K562 (cell line): ENCODE data around the gene SORCS2.

Experiments used
- ARID1B ChIP-seq: fragments of 450-650 bp; IDR thresholded peaks from 2 replicates; pipeline ENCODE4 v1.6.1; 2016; ENCODE audit warnings: antibody characterized with exemption, mild to moderate bottlenecking, inconsistent platforms
- ATF3 ChIP-seq, 2 experiments: fragments of 450-650 bp in 1 of 2; sonication (generic) in 1 of 2; formaldehyde crosslinking in 1 of 2; IDR thresholded peaks in 1 of 2; conservative IDR thresholded peaks in 1 of 2; 2 replicates each; pipeline versions ENCODE4 v1.6.1 to v1.8.1; 2016 to 2023; ENCODE audit warnings: mild to moderate bottlenecking in 2 of 2, moderate library complexity in 2 of 2, inconsistent platforms in 1 of 2, missing genetic modification reagents in 1 of 2
- CTCF ChIP-seq, 3 experiments: IDR thresholded peaks in 2 of 3; conservative IDR thresholded peaks in 1 of 3; 2 replicates each; pipeline ENCODE4 v1.5.1; 2011 to 2012; ENCODE audit warnings: low read length in 3 of 3, mild to moderate bottlenecking in 3 of 3, control low read depth in 2 of 3, improper control_type of control experiment in 1 of 3, inconsistent platforms in 1 of 3, low read depth in 1 of 3, mixed read lengths in 1 of 3, moderate library complexity in 1 of 3; ENCODE audit not compliant: insufficient read depth in 2 of 3
- EP300 ChIP-seq: IDR thresholded peaks from 2 replicates; pipeline ENCODE4 v1.6.1; 2012; ENCODE audit warnings: low read length, improper control_type of control experiment
- EZH2 ChIP-seq: IDR thresholded peaks from 2 replicates; pipeline ENCODE4 v1.6.1; 2012; ENCODE audit warnings: low read depth, mild to moderate bottlenecking, inconsistent platforms, low read length, borderline replicate concordance
- FIP1L1 ChIP-seq: fragments of 200-400 bp; formaldehyde crosslinking; IDR thresholded peaks from 2 replicates; pipeline ENCODE4 v1.6.1; 2018; ENCODE audit warnings: mild to moderate bottlenecking, low read depth, low read length; ENCODE audit not compliant: poor library complexity, severe bottlenecking
- KLF16 ChIP-seq: IDR thresholded peaks from 2 replicates; pipeline ENCODE4 v1.6.1; 2016; ENCODE audit warnings: antibody characterized with exemption
- OTX1 ChIP-seq: fragments of 450-650 bp; formaldehyde crosslinking; IDR thresholded peaks from 2 replicates; pipeline ENCODE4 v1.4.0; 2022; ENCODE audit warnings: mild to moderate bottlenecking
- POLR2A ChIP-seq: fragments of 450-650 bp; conservative IDR thresholded peaks from 2 replicates; pipeline ENCODE4 v1.6.1; 2016
- RBM22 ChIP-seq: fragments of 200-400 bp; formaldehyde crosslinking; IDR thresholded peaks from 2 replicates; pipeline ENCODE4 v1.6.1; 2018; ENCODE audit warnings: low read length, low read depth; ENCODE audit not compliant: poor library complexity, severe bottlenecking
- RNF2 ChIP-seq: sonication (generic); IDR thresholded peaks from 2 replicates; pipeline ENCODE4 v1.6.1; 2016
- SMARCC2 ChIP-seq: fragments of 450-650 bp; IDR thresholded peaks from 2 replicates; pipeline ENCODE4 v1.6.1; 2017; ENCODE audit warnings: antibody characterized with exemption, moderate library complexity, mild to moderate bottlenecking, low read depth
- ZNF695 ChIP-seq: fragments of 450-650 bp; formaldehyde crosslinking; IDR thresholded peaks from 2 replicates; pipeline ENCODE4 v1.4.0; 2020; ENCODE audit warnings: mild to moderate bottlenecking, moderate library complexity
- ZNF785 ChIP-seq: fragments of 250-450 bp; sonication (Bioruptor Pico); IDR thresholded peaks from 2 replicates; pipeline ENCODE4 v1.4.0; 2020; ENCODE audit warnings: mild to moderate bottlenecking

GRCh38 chr4:7444314-7444713 is 252.0 kb downstream of the SORCS2 start:
- no peak for TF ChIP-seq OTX1 (CRISPR knock-in tag)
- no peak for TF ChIP-seq ATF3 (IDR thresholded peaks at IDR 0.05)
- no peak for TF ChIP-seq ATF3 (CRISPR knock-in tag; conservative IDR thresholded peaks at IDR 0.05)
- no peak for TF ChIP-seq EZH2
- no peak for TF ChIP-seq CTCF (IDR thresholded peaks at IDR 0.05 in 2 of 3, conservative IDR thresholded peaks at IDR 0.05 in 1 of 3; ENCODE audit: insufficient read depth in 2 of 3, low read depth in 1 of 3, low read length in 3 of 3)
- no peak for TF ChIP-seq FIP1L1
- no peak for TF ChIP-seq KLF16
- TF ChIP-seq ARID1B, result no peak
- TF ChIP-seq SMARCC2, result no peak
- no peak for TF ChIP-seq ZNF695
- TF ChIP-seq POLR2A, result no peak
- TF ChIP-seq EP300, result no peak
- no peak for TF ChIP-seq RNF2
- TF ChIP-seq ZNF785 (CRISPR knock-in tag), result no peak
- TF ChIP-seq RBM22, result no peak
